Left hindlimb (tissue), 1 donor: ENCODE measurements around the gene TUT1.
"Not testable (repeated sequence)": the region's sequence is repeated elsewhere in the genome, so short reads cannot be mapped to it uniquely, and the experiment has no call there.

ENCODE experiments used
- DNase-seq: peaks from one replicate; pipeline ENCODE4 v3.0.0-alpha.2; 2018

TUT1 gene

GRCh38 chr11:62554387-62555167, 36.7 kb downstream of the TUT1 start:
- DNase-seq: peak; percentile 62

GRCh38 chr11:62553839-62554361, 37.4 kb downstream of the TUT1 start:
- no peak for DNase-seq

GRCh38 chr11:62553080-62553838, 38.1 kb downstream of the TUT1 start:
- peak; percentile 88 for DNase-seq

GRCh38 chr11:62552485-62553079, 38.7 kb downstream of the TUT1 start:
- DNase-seq: no peak

GRCh38 chr11:62550478-62550877, 40.8 kb downstream of the TUT1 start:
- not testable (repeated sequence) for DNase-seq

- no peak for DNase-seq
Measured at GRCh38 chr11:62548545-62549335, 42.6 kb downstream of the TUT1 start.

GRCh38 chr11:62547691-62548281, 43.5 kb downstream of the TUT1 start:
- no peak for DNase-seq

GRCh38 chr11:62546929-62547625, 44.2 kb downstream of the TUT1 start:
- DNase-seq: no peak

GRCh38 chr11:62546244-62546928, 44.9 kb downstream of the TUT1 start, which contains the start of gene AHNAK:
Gene AHNAK, minus strand, starts transcription at chr11:62546806. Its CDS starts 10,708 bp downstream, at chr11:62536098.
- peak; percentile 91 for DNase-seq

GRCh38 chr11:62545437-62546243, 45.7 kb downstream of the TUT1 start:
- peak; percentile 98 for DNase-seq

- DNase-seq: no peak
Measured at GRCh38 chr11:62544581-62545436, 46.5 kb downstream of the TUT1 start.

GRCh38 chr11:62543680-62544444, 47.5 kb downstream of the TUT1 start:
- DNase-seq: no peak

- peak; percentile 87 for DNase-seq
Measured at GRCh38 chr11:62542750-62543567, 48.4 kb downstream of the TUT1 start.

GRCh38 chr11:62542111-62542745, 49.1 kb downstream of the TUT1 start:
- no peak for DNase-seq

GRCh38 chr11:62540804-62541701, 50.3 kb downstream of the TUT1 start:
- DNase-seq: no peak
